ENCODE results near the gene SEMA4D.

Gene SEMA4D, protein sequence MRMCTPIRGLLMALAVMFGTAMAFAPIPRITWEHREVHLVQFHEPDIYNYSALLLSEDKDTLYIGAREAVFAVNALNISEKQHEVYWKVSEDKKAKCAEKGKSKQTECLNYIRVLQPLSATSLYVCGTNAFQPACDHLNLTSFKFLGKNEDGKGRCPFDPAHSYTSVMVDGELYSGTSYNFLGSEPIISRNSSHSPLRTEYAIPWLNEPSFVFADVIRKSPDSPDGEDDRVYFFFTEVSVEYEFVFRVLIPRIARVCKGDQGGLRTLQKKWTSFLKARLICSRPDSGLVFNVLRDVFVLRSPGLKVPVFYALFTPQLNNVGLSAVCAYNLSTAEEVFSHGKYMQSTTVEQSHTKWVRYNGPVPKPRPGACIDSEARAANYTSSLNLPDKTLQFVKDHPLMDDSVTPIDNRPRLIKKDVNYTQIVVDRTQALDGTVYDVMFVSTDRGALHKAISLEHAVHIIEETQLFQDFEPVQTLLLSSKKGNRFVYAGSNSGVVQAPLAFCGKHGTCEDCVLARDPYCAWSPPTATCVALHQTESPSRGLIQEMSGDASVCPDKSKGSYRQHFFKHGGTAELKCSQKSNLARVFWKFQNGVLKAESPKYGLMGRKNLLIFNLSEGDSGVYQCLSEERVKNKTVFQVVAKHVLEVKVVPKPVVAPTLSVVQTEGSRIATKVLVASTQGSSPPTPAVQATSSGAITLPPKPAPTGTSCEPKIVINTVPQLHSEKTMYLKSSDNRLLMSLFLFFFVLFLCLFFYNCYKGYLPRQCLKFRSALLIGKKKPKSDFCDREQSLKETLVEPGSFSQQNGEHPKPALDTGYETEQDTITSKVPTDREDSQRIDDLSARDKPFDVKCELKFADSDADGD

DNA sequence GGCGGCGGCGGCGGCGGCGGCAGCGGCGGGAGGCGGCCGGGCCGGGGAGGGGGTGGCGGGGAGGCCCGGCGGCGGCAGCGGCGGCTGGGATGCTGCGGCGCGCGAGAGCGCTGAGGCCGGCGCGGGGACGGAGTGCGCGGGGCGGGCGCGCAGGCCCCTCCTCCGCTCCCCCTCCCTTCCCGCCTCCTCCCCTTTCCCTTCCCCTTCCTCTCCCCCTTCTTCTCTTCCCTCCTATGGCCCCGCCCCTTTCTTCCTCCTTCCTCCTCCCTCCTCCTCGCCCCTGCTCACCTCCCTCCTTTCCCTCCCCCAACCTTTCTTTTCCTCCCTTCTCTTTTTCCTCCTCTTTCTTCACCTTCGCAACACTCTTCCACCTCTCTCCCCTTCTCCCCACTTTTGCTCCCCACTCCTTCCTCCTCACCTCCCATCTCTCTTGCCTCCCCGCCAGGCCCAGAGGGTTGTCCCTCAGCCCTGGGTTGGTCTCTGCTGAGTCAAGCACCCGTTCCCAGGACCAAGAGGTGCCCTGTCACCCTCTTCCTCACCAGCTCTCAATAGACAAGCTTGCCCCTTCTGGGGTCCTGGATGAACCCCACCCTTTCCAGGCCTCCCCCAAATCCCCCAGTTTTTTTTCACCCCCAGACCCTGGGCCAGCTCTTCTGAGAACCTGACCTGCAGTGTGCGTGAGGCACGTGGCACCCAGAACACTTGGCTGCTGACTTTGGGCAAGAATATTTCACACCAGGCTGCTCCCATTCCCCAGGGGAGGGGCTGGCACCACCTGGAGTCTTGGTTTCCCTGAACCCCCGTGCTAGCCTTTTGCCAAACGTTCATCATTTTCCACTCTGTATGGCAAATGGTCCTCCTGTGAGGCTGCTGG lies at the start of gene SEMA4D:
SEMA4D (minus strand) TSS at position 136 of the 874 bp plus-strand sequence. CDS start 92,657 bp downstream, outside the sequence.
- peak in 1 of 2 donors; percentile 38 for DNase-seq (ENCODE audit: low read depth in 2 of 2)

DNA sequence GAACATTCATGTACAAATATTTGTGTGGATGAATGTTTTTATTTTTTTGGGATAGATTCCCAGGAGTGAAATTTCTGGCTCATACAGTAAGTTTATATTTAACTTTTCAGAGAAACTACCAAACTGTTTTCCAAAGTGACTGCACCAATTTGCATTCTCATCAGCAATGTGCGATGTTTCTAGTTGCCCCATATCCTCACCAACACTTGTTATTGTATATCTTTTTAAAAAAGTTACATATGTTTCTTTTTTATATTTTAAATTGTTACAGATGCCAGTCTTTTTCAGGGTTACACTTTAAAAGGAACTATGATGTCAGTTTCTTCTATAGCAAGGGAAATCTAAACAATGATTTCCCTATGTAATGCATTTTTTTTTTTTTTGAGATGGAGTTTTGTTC lies 49.1 kb upstream of the SEMA4D start:
- DNase-seq (ENCODE audit: low read depth in 2 of 2) = no peak

DNA sequence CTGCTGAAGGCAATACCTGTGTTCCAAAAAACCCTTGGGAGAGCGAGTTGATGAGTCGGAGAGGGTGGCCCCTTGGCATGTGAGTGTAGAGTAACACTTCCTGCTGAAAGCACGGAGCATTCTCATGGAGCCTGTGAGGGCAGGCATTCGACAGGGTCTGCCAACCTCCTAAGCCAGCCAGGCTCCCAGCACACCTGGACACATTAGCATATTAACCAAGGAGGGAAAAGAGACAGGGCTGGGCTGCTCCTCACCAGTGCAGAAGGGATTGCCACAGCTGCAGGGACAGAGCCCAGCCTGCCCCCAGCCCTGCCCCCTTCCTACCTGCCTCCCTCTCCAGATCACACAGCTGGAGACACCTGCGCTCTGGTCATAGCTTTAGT lies 46.4 kb upstream of the SEMA4D start:
- DNase-seq (ENCODE audit: low read depth in 2 of 2) = no peak

DNA sequence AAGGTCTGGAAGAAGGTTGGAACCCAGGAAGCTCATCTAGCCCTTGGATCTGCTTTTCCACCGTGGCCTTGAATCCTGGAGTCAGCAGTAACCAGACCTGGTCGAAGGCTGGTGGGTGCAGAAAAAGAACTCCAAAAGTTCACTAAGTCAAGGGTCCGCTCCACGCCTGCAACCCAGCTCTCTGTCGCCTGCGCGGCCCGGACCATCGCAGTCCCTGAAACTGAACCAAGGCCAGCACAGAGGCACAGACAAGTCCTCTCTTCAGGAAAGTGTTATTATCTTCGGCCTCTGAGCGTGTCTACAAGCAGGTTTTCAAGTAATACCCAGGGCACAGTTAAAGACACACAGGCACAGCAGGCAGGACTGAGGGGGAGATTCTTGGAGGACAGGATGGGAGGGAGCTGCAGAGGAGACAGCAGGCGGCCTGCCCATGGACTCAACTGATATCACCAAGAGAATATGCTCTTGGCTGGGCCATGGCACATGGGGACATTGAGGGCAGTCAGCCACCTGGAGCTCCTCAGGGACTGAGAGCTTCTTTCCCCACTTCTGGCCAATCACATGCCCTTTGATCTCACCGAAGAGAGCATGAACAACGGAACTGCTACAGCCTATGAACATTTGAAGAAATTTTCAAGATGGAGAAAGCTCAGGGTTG lies 45.8 kb upstream of the SEMA4D start:
- no peak for DNase-seq (ENCODE audit: low read depth in 2 of 2)

DNA sequence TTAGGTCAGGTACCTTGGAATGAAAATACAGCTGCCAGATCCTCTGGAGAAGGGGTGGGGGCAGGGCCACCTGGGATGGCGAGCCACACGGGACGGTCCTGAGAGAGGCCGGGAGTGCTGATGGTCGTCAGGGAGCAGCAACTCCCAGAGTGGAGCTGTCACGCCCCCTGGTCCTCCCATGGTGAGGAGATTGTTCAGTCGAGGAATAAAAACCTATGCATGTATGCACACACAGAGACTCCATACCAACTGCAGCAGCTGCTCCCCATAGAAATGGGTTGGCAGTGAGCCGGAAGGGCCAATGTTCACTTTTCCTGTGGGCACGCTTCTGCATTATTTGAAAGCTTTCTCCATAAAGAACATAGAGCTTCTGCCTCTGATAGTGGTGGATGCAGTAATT lies 45.2 kb upstream of the SEMA4D start:
- no peak for DNase-seq (ENCODE audit: low read depth in 2 of 2)

DNA sequence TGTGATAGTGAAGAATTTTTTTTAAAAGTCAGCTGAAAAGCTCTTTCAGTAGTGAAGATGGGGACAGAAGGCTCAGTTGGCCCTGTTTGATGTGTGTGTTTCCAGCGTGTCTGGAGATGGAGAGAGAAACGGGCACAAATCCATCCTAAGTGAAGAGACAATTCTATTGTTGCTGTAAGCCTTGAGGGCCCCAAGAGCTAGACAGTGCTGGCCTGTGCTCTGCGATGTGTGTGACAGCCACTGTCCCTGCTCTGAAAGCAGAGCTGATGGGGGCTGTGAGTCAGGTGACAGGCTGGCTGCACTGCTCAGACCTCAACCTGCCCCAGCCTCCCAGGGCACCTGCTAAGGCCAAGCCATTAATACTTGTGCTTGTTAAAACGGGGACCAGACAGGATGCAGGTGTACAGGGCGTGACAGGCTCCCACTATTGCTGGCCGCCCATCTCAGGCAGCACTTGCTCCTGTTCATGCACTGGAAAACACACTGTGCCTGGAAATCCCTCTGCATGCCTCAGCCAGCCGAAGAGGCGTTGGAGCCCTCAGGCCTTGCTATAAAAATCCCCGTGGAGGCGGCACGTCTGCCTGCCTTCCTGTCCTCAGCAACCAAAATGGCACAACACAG lies 44.6 kb upstream of the SEMA4D start:
- DNase-seq (ENCODE audit: low read depth in 2 of 2) = no peak

DNA sequence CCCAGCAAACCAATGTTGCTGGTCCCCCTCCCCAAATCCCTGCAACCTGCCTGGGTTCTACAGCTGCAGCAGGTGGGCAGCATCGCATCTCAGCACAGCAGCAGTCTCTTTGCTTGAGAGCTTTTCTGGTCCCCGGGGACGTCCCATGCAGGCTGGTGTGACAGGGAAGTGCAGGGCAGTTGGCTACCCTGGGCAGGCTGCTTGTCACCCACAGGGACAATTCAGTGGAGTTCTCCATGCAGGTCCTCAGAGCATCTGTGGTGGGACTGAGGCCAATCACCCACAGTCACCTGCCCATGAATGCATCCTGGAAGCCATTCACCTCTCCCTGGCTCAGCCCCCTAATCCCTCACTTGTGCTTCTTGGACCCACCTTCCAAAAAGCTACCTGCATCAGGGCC lies 43.9 kb upstream of the SEMA4D start:
- no peak for DNase-seq (ENCODE audit: low read depth in 2 of 2)

DNA sequence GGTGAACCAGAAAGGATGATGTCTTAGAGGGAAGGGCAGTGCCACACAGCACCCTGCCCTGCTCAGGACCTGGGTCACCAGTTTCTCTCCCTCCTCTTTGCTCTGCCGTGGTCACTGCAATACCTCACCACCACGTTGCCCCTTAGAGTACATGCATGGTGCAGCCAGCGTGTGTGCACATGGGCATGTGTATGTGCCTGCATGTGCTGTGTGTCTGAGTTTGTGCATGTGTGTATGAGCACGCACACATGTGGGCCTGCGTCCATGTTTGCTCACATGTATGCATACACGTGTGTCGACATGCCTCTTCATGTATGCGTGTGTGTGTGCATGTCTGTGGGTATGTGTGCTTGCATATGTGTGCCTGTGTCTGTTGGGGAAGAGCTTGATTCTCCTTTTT lies 41.5 kb upstream of the SEMA4D start:
- no peak for DNase-seq (ENCODE audit: low read depth in 2 of 2)

DNA sequence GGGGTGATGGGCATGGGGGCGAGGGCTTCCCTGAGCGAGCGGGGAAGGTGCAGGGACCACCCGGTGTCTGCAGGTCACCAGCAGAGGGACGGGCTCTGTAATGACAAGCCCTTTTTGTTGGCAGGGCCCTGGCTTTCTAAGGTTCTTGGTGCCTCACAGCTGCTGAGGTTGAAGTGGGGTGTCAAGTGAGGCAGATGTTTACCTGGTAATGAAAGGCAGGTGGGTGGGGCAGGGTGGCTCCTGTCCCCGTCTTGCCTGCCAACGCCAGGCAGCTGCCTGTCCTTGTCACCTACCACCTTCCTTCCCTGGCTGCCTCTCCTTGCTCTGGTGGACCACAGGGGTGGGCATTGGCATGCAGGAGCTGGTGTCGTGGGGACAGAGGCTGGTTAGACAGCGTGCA lies 41.0 kb upstream of the SEMA4D start:
- no peak for DNase-seq (ENCODE audit: low read depth in 2 of 2)

DNA sequence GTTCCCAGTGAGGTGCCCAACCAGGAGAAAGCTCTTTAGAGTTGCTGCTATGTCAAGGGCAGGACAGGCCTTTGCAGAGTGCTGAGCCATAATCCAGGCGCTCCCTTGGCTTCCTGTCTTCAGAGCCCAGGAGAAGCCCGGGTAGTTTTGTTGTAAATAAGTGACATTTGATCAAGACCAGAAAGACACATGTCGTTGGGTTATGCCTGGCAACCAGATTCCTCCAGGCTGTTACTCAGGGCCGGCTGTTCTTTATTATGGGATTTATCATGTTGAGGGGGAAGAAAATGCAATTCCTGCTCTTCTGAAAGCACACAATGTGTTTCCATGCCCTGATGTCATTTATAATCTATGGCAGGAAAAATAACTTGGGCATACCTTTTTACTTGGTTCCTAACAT lies 39.3 kb upstream of the SEMA4D start:
- DNase-seq (ENCODE audit: low read depth in 2 of 2) = no peak

DNA sequence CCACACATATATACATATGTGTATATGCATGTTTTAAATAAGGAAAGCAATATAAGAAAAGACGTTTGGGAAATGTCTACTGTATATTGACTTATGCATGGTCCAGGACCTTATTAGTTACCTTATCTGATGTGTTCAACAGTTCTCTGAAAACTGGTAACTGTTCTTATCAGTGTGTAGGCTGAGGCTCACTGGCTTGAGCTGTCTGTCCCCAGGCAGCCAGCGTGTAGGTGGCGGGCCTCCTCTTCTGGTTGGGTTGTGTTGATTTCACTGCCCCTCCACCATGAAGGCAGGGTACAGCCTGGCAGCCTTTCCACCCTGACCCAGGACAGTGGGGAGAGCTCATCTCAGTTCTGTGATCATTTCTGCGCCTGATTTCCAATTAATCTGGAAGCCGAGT lies 38.7 kb upstream of the SEMA4D start:
- no peak for DNase-seq (ENCODE audit: low read depth in 2 of 2)

DNA sequence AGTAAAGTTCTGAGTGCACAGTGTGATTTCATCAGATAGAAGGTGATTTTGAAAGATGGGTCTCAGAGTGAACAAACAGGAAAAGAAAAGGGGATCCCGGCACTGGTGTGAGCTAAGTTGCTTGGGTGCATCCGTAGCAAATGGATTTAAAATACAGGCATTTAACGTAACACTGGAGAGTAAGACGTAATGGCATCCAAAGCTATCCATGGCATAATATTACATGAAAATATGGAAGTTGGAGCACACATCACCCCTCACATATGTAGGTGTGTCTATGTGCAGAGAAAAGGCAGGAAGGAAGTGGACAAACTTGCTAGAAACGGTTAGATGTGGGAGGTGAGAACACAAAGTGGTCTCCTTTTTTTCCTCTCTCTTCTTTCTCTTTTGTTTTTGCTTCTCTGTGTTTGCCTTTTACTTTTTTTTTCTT lies 38.2 kb upstream of the SEMA4D start:
- no peak for DNase-seq (ENCODE audit: low read depth in 2 of 2)

DNA sequence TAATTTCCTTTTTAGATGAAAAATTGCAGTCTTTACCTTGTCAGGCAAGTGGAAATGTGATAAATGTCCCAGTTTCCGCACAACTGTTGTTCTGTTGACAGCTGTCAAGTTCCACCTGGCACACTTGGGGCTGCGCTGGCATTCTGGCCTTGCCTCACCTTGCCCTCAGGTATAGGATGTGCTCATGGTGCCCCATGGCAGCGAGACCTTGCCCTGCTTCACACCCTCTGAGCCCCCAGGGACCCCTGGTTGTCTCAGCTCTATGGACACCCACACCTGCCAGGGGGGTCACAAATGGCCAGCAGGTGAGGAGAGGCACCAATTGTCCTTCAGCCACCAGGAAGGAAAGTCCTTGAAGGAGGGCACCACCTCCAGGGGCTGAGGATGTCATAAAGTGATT lies 37.5 kb upstream of the SEMA4D start:
- DNase-seq (ENCODE audit: low read depth in 2 of 2) = no peak

DNA sequence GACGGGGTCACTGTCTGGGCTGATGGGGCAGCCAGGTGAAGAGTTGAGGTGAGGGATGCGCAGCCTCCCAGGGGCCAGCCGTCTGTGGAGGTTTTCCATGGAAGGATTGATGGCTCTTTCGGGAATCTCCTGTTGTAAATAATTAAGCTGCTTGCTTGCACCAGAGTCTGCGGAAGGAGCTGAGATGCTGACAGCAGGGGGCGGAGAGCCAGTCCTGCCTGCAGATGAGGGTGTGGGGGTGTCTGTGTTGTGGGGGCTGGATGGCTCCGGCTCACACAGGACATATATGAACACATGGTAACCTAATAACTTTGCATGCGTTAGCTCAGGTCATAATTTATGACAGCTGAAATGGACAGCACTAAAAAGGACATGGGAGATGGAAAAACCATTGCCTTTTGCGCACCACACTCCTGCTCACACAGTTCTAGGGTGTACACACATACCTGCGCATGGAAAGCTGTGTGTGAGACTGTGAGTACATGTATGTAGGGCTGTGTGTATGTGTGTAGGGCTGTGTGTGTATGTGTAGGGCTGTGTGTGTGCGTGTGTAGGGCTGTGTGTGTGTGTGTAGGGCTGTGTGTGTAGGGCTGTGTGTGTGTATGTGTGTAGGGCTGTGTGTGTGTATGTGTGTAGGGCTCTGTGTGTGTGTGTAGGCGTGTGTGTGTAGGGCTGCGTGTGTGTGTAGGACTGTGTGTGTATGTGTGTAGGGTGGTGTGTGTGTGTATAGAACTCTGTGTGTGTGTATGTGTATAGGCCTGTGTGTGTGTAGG lies 36.8 kb upstream of the SEMA4D start:
- no peak for DNase-seq (ENCODE audit: low read depth in 2 of 2)

DNA sequence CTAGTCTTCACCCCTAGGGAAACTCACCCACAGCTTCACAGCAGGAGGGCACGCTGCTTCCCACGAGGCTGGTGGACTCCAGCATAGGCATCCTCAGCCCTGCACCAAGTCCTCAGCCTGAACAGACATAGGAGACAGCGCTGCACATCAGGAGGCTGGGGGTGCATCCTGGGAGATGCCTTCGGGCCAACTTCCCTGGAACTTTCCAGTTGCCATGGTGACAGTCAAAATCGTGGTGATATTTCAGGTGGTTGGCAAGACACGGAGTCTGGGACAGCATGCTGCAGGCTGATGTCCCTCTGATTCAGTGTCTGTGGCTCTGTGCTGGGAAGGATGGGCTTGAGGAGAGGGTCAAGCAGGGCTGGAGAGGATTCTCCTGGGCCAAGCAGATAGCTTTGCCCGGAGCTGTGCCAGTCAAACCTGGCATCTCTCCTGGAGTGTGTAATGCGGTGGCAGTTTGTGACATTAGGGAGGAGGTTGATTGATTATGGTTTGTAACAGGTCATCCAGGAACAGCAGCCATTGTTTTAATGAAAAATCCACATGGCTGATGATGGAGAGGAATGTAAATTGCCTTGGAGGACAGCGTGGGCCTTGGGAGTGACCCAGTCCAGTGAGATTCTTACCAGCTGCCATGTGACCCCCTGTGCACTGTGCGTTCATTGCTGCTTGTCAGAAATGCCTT lies 35.6 kb upstream of the SEMA4D start:
- DNase-seq (ENCODE audit: low read depth in 2 of 2) = no peak

DNA sequence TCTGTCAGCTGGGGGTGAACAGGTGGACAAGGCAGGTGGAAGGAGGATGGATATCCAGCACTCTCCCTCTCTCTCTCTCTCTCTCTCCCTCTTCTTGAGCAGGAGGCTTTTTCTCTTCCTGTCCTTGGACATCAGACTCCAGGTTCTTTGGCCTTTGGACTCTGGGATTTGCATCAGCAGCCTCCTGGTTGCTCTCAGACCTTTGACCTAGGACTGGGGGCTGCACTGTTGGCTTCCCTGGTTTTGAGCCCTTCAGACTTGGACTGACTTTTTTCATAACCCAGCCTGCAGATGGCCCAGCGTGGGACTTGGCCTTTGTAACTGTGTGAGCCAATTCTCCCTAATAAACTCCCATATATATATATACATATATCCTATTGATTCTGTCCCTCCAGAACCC lies 35.0 kb upstream of the SEMA4D start:
- no peak for DNase-seq (ENCODE audit: low read depth in 2 of 2)

DNA sequence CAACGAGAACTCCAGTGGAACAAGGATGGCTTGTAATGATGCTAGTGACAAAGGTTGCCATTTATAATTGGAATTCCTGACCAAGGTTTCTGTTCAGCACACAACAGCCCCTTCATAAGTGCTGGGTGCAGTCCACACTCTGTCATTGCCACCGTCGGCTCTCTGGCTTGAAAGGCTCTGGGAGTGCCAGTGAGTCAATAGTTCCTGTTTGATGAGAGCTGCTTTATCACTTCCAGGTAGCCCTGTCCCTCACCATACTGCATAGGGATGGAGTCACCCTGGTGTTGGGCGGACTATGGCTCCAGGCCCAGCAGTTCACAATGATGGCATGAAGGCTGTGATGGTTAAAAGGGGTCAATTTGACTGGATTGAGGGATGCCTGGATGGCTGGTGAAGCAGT lies 34.6 kb upstream of the SEMA4D start:
- DNase-seq (ENCODE audit: low read depth in 2 of 2) = no peak

DNA sequence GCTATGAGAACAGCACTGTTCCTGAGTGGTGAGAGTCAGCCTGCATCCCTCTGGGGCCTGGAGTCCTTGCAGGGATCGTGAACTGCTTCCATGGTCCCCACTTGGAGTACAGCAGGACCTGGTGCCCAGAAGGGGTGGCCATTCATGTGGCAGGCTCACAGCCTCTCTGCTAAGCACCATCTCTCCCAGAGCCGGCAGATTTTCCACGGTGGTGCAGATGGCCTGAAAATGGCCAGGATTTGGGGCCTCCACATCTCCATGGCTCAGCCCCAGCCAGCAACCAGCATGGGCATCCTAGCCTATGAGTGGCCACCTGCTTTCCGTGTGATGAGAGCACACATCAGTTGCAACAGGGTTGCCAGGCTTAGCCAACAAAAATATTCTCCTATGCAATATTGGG lies 33.9 kb upstream of the SEMA4D start:
- no peak for DNase-seq (ENCODE audit: low read depth in 2 of 2)

DNA sequence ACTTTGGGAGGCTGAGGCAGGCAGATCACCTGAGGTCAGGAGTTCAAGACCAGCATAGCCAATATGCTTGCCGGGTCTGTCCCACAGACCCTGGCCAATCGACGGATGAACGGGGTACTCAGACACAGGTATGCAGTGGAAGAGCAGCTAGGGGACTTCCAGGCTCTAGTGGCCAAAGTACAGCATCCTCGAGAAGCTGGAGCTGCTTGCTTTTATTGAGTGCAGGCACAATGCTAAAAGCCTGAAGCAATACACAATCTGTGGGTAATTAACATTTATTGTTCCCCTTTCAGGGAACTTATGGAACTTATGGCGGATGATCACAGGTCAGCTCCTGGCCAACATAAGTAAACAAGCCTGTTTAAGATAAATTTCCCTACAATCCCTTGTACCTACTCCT lies 32.8 kb upstream of the SEMA4D start:
- DNase-seq (ENCODE audit: low read depth in 2 of 2) = no peak

Measured in stimulated activated CD8-positive, alpha-beta memory T cell treated with anti-CD3 and anti-CD28 coated beads, Interleukin-2, amount 100 ng/mL, for 1 hour (primary cell).